Measurements from ENCODE around the gene STRN. TPM values are rescaled to one million over a fixed set of nuclear protein-coding genes. Genes with fewer than 3 reads are reported as not detected.
"Not testable (repeated sequence)": the region's sequence is repeated elsewhere in the genome, so short reads cannot be mapped to it uniquely, and the experiment has no call there.

Gene STRN
- total RNA-seq, 2 donors from 2014 or later: 29.2 to 36.0 TPM

- DNase-seq (no peak), ATAC-seq (no peak)
- Mint-ChIP-seq H3K4me1 (peaks cover 14% of the 10 kb centered on the region), H3K36me3 (ENCODE audit: low read depth) (peaks cover 5% of the 10 kb centered on the region), H3K27ac (no peak overlapping the region), H3K4me3 (no peak overlapping the region), H3K27me3 (no peaks in the 10 kb centered on the region)
- H3K9me3 ChIP-seq (ENCODE audit: control insufficient read depth, low read length, poor library complexity, severe bottlenecking): no peaks in the 10 kb centered on the region
These were observed 48.0 kb downstream of the STRN start for GRCh38 chr2:36918307-36918706.

DNA sequence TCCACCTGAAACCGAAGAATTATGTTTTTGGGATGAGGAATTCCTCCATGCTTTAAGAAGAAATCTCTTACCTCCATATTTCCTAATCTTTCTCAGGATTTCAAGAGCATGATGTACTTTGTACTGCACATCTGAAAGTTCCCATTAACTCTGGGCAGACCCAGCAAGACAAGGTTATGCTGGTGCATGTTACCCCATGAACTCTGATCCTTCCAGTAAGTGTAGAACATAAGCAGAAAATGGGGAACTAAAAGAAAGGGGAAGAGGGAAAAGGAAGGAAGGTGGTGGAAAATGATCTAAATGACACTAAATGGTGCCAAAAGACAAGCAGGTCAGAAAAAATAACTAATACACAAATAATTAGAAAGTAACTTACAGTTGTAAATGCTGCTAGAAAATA is 50.7 kb downstream of the STRN start:
- DNase-seq: no peak
- no peak overlapping the region for H3K27ac Mint-ChIP-seq
- no peak for ATAC-seq
- H3K4me3 Mint-ChIP-seq: no peak overlapping the region
- no peaks in the 10 kb centered on the region for H3K36me3 Mint-ChIP-seq (ENCODE audit: low read depth)
- no peaks in the 10 kb centered on the region for H3K27me3 Mint-ChIP-seq
- peaks cover 2% of the 10 kb centered on the region for H3K4me1 Mint-ChIP-seq
- no peaks in the 10 kb centered on the region for H3K9me3 ChIP-seq (ENCODE audit: control insufficient read depth, low read length, poor library complexity, severe bottlenecking)

GRCh38 chr2:36912695-36913094 is 53.6 kb downstream of the STRN start:
- Mint-ChIP-seq H3K27ac (no peak overlapping the region), H3K36me3 (ENCODE audit: low read depth) (peaks cover 4% of the 10 kb centered on the region), H3K27me3 (no peaks in the 10 kb centered on the region), H3K4me1 (peaks cover 12% of the 10 kb centered on the region), H3K4me3 (no peak overlapping the region)
- no peaks in the 10 kb centered on the region for H3K9me3 ChIP-seq (ENCODE audit: control insufficient read depth, low read length, poor library complexity, severe bottlenecking)
- no peak for ATAC-seq
- no peak for DNase-seq

DNA sequence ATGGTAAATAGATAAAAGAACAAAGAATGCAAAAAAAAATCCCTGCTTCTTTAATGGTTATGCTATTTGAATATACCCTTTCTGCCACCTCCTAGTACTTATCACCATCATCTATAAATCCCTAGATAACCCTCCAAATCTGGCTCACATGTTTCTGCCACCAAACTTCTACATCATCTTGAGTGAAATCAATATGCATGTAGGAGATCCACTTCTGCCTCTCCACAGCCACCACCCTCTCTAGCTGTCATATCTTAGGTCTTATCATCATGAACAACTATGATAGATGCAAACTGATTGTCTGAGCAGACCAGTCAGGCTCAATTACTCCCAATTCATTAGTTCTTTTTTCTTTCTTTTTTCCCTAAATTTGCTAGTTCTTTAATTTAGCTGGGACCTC is 55.3 kb downstream of the STRN start:
- DNase-seq (no peak), ATAC-seq (no peak)
- H3K9me3 ChIP-seq (ENCODE audit: control insufficient read depth, low read length, poor library complexity, severe bottlenecking): no peaks in the 10 kb centered on the region
- Mint-ChIP-seq H3K36me3 (ENCODE audit: low read depth) (peaks cover 4% of the 10 kb centered on the region), H3K4me1 (peaks cover 14% of the 10 kb centered on the region), H3K27ac (no peak overlapping the region), H3K27me3 (no peaks in the 10 kb centered on the region), H3K4me3 (no peak overlapping the region)

GRCh38 chr2:36906277-36906676 is 60.1 kb downstream of the STRN start:
- Mint-ChIP-seq H3K36me3 (ENCODE audit: low read depth) (peaks cover 7% of the 10 kb centered on the region), H3K4me3 (peak overlapping the region; percentile 36), H3K27ac (no peak overlapping the region), H3K4me1 (peaks cover 14% of the 10 kb centered on the region), H3K27me3 (no peaks in the 10 kb centered on the region)
- H3K9me3 ChIP-seq (ENCODE audit: control insufficient read depth, low read length, poor library complexity, severe bottlenecking): no peaks in the 10 kb centered on the region
- no peak for DNase-seq
- ATAC-seq: no peak

DNA sequence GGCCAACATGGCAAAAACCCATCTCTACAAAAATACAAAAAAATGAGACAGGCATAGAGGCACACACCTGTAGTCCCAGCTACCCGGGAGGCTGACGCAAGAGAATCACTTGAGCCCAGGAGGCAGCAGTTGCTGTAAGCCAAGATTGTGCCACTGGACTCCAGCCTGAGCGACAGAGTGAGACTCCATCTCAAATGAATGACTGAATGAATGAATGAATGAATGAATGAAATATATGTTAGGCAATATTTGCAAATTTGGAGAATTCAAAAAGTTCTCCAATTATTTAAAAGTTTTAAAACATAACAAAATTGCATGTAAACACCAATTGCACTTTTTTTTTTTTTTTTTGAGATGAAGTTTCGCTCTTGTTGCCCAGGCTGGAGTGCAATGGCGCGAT is 61.7 kb downstream of the STRN start:
- ATAC-seq (no peak), DNase-seq (no peak)
- no peak overlapping the region for H3K4me3 Mint-ChIP-seq
- H3K27ac Mint-ChIP-seq: no peak overlapping the region
- H3K9me3 ChIP-seq (ENCODE audit: control insufficient read depth, low read length, poor library complexity, severe bottlenecking): no peaks in the 10 kb centered on the region
- no peaks in the 10 kb centered on the region for H3K27me3 Mint-ChIP-seq
- H3K4me1 Mint-ChIP-seq: peaks cover 10% of the 10 kb centered on the region
- peaks cover 8% of the 10 kb centered on the region for H3K36me3 Mint-ChIP-seq (ENCODE audit: low read depth)

GRCh38 chr2:36902385-36903120 is 63.8 kb downstream of the STRN start:
- no peak overlapping the region for H3K27ac Mint-ChIP-seq
- H3K27me3 Mint-ChIP-seq: no peaks in the 10 kb centered on the region
- H3K4me1 Mint-ChIP-seq: peaks cover 4% of the 10 kb centered on the region
- no peaks in the 10 kb centered on the region for H3K9me3 ChIP-seq (ENCODE audit: control insufficient read depth, low read length, poor library complexity, severe bottlenecking)
- ATAC-seq: no peak
- DNase-seq: no peak
- H3K4me3 Mint-ChIP-seq: no peak overlapping the region
- H3K36me3 Mint-ChIP-seq (ENCODE audit: low read depth): peaks cover 7% of the 10 kb centered on the region

GRCh38 chr2:36892805-36893204 is 73.5 kb downstream of the STRN start:
- peaks cover 4% of the 10 kb centered on the region for H3K36me3 Mint-ChIP-seq (ENCODE audit: low read depth)
- peak overlapping the region; percentile 3 for H3K27ac Mint-ChIP-seq
- no peak for DNase-seq
- H3K9me3 ChIP-seq (ENCODE audit: control insufficient read depth, low read length, poor library complexity, severe bottlenecking): no peaks in the 10 kb centered on the region
- H3K4me1 Mint-ChIP-seq: peaks cover 4% of the 10 kb centered on the region
- no peaks in the 10 kb centered on the region for H3K27me3 Mint-ChIP-seq
- no peak for ATAC-seq
- no peak overlapping the region for H3K4me3 Mint-ChIP-seq

DNA sequence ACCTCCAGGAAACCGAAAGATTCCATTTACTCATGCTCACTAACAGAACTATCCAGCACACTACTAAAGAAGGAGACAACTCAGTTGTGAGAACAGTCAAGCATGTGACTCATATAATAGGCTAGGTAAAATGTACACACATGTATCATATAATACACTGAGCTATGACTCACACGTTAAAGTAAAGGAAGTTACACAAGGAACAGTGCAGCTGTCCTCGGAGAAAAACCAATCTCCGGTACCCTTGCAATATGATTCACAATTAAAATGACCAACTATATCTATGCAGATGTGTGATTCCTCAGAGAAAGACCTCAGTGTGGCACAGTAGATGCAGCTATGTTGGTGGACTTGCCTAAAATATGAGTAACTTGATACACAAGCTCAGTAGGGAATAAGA is 76.5 kb downstream of the STRN start:
- no peak for DNase-seq
- Mint-ChIP-seq H3K36me3 (ENCODE audit: low read depth) (peaks cover 4% of the 10 kb centered on the region), H3K4me3 (no peak overlapping the region), H3K27me3 (no peaks in the 10 kb centered on the region), H3K27ac (no peak overlapping the region), H3K4me1 (peaks cover 5% of the 10 kb centered on the region)
- ATAC-seq: peak; percentile 23
- H3K9me3 ChIP-seq (ENCODE audit: control insufficient read depth, low read length, poor library complexity, severe bottlenecking): no peaks in the 10 kb centered on the region

DNA sequence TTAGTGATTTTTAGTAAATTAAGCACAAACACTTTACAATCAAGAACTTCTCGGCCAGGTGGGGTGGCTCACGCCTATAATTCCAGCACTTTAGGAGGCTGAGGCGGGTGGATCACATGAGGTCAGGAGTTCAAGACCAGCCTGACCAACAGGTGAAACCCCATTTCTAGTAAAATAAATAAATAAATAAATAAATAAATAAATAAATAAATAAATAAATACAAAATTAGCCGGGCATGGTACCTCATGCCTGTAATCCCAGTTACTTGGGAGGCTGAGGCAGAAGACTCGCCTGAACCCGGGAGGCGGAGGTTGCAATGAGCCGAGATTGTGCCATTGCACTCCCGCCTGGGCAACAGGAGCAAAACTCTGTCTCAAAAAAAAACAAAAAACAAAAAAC is 79.2 kb downstream of the STRN start:
- DNase-seq, ATAC-seq: not testable (repeated sequence)

DNA sequence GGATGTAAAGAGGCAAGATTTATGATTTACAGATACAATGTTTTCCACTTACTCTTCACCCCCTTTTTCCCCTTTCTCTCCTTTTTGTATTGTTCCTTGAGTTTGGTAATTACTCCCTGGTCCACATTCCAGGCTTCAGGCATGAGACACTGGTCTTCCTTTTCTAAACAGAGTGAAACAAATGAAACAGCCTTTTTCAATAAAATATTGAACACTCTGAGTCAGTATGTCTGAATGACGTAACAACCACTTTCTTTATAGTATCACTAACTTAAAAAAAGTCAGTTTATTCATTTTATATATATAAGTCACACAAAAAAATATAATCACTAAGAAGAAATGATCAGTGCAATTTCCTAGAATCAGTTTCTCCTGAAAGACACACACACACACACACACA is 79.7 kb downstream of the STRN start:
- H3K9me3 ChIP-seq (ENCODE audit: control insufficient read depth, low read length, poor library complexity, severe bottlenecking): no peaks in the 10 kb centered on the region
- H3K27ac Mint-ChIP-seq: no peak overlapping the region
- peaks cover 5% of the 10 kb centered on the region for H3K4me1 Mint-ChIP-seq
- ATAC-seq (no peak), DNase-seq (no peak)
- H3K36me3 Mint-ChIP-seq (ENCODE audit: low read depth): peaks cover 4% of the 10 kb centered on the region
- no peak overlapping the region for H3K4me3 Mint-ChIP-seq
- H3K27me3 Mint-ChIP-seq: no peaks in the 10 kb centered on the region

More for the DNA sequence above, 79.2 kb downstream of the STRN start:
- H3K4me1 Mint-ChIP-seq; H3K27ac Mint-ChIP-seq; H3K9me3 ChIP-seq (ENCODE audit: control insufficient read depth, low read length, poor library complexity, severe bottlenecking); H3K4me3 Mint-ChIP-seq; H3K36me3 Mint-ChIP-seq (ENCODE audit: low read depth); H3K27me3 Mint-ChIP-seq: not testable (repeated sequence)

DNA sequence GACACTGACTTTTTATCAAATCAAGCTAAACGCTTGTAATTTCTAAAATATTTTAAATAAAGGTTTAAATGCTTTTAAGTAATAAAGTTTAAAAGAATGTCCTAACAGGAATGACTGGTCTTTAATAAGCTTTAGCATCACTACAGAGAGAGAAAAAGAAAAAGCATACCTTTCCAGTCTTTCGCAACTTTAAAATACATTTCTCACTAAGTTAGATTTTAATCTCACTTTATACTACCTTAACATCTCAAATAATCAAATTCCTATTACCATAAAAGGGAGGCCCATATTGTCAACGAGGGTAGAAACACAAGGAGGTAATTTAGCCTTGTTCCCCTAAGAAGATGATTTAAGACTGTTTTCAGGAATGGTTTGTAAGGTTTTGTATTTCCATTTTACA is 80.7 kb downstream of the STRN start:
- peaks cover 4% of the 10 kb centered on the region for H3K36me3 Mint-ChIP-seq (ENCODE audit: low read depth)
- H3K9me3 ChIP-seq (ENCODE audit: control insufficient read depth, low read length, poor library complexity, severe bottlenecking): no peaks in the 10 kb centered on the region
- H3K27me3 Mint-ChIP-seq: no peaks in the 10 kb centered on the region
- H3K27ac Mint-ChIP-seq: no peak overlapping the region
- ATAC-seq (no peak), DNase-seq (no peak)
- peaks cover 5% of the 10 kb centered on the region for H3K4me1 Mint-ChIP-seq
- no peak overlapping the region for H3K4me3 Mint-ChIP-seq

DNA sequence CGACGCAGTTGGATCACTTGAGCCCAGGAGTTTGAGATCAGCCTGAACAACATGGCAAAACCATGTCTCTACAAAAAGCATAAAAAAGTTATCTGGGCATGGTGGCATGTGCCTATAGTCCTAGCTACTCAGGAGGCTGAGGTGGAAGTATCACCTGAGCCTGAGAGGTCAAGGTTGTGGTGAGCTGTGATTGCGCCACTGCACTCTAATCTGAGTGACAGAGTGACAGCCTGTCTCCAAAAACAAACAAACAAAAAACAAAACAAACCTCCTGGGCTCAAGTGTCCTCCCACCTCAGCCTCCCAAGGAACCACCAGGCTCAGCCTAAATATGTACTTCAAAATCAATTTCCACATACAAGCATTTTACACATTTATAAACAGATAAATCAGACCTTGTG is 83.8 kb downstream of the STRN start:
- no peak overlapping the region for H3K4me3 Mint-ChIP-seq
- no peaks in the 10 kb centered on the region for H3K27me3 Mint-ChIP-seq
- no peaks in the 10 kb centered on the region for H3K36me3 Mint-ChIP-seq (ENCODE audit: low read depth)
- H3K9me3 ChIP-seq (ENCODE audit: control insufficient read depth, low read length, poor library complexity, severe bottlenecking): no peaks in the 10 kb centered on the region
- ATAC-seq (no peak), DNase-seq (no peak)
- H3K4me1 Mint-ChIP-seq: no peaks in the 10 kb centered on the region
- no peak overlapping the region for H3K27ac Mint-ChIP-seq

- Mint-ChIP-seq H3K27ac (no peak overlapping the region), H3K27me3 (no peaks in the 10 kb centered on the region), H3K4me1 (no peaks in the 10 kb centered on the region), H3K36me3 (ENCODE audit: low read depth) (no peaks in the 10 kb centered on the region), H3K4me3 (no peak overlapping the region)
- H3K9me3 ChIP-seq (ENCODE audit: control insufficient read depth, low read length, poor library complexity, severe bottlenecking): no peaks in the 10 kb centered on the region
- ATAC-seq: no peak
- no peak for DNase-seq
These were observed 84.5 kb downstream of the STRN start for GRCh38 chr2:36881816-36882215.

Data from T-helper 17 cell (primary cell).